Esophagus squamous epithelium (tissue), 5 donors: Measurements from ENCODE around the gene CDC14A. TPM values are rescaled to one million over a fixed set of nuclear protein-coding genes. Genes with fewer than 3 reads are reported as not detected.

Source experiments
- DNase-seq: peaks from one replicate; lab custom pipeline; 2025; lab: John Stamatoyannopoulos, UW
- H3K27ac ChIP-seq, 4 donors: fragments of 200-600 bp; sonication (generic); one replicate each; pipeline ENCODE4 v1.5.1; 2016 to 2019; ENCODE audit warnings: mild to moderate bottlenecking in 1 of 4
- H3K27me3 ChIP-seq, 4 donors: fragments of 200-600 bp; sonication (generic); 1 replicate in 3 of 4; 2 replicates in 1 of 4; pipeline versions ENCODE4 v1.5.1 to v1.6.0; 2017 to 2021; ENCODE audit warnings: antibody characterized with exemption in 1 of 4
- H3K36me3 ChIP-seq, 3 donors: fragments of 200-600 bp; sonication (generic); one replicate each; pipeline ENCODE4 v1.5.1; 2016 to 2019
- H3K4me1 ChIP-seq, 3 donors: fragments of 200-600 bp; sonication (generic); one replicate each; pipeline ENCODE4 v1.5.1; 2017 to 2019
- H3K4me3 ChIP-seq, 4 donors: fragments of 200-600 bp; sonication (generic); 1 replicate in 3 of 4; 2 replicates in 1 of 4; pipeline ENCODE4 v1.5.1; 2016 to 2019; ENCODE audit warnings: mild to moderate bottlenecking in 2 of 4, moderate library complexity in 1 of 4
- H3K9me3 ChIP-seq, 3 donors: fragments of 200-600 bp; sonication (generic); one replicate each; pipeline ENCODE4 v1.5.1; 2016 to 2019
- POLR2A ChIP-seq, 4 donors: fragments of 450-650 bp; IDR thresholded peaks; one replicate each; pipeline ENCODE4 v1.6.1; 2017; ENCODE audit warnings: antibody characterized with exemption in 4 of 4, mild to moderate bottlenecking in 4 of 4, moderate library complexity in 3 of 4
- WGBS, 2 donors: methylation state at CpG; one replicate each; pipeline ENCODE4 v1.1.5; 2018; 5-methylcytosine and 5-hydroxymethylcytosine counted together
- intact Hi-C: fragments of 100-400 bp; cut with DNase I; formaldehyde crosslinking; loops from one replicate; pipeline ENCODE4 v1.15.0; 2022
- total RNA-seq, 4 donors: library from RNA; depleted of rRNA; stranded (reverse); fragments of >200 nt; gene quantifications; one replicate each; pipeline ENCODE4 v1.1.0, GENCODE V29; 2016
- TF ChIP-seq, protein P1 (sequence below), 6 experiments: fragments of 450-650 bp in 4 of 6; fragments of 200-600 bp in 2 of 6; sonication (generic) in 2 of 6; IDR thresholded peaks; one replicate each; pipeline ENCODE4 v1.5.1; 2016 to 2019; ENCODE audit warnings: antibody characterized with exemption in 6 of 6, mild to moderate bottlenecking in 4 of 6, moderate library complexity in 4 of 6
- donor health status: DM: yes; HTN: yes; CAD: no.

CDC14A gene
- total RNA-seq, 4 donors from 2014 or later: 3.0 to 8.6 (median 4.3) TPM

DNA sequence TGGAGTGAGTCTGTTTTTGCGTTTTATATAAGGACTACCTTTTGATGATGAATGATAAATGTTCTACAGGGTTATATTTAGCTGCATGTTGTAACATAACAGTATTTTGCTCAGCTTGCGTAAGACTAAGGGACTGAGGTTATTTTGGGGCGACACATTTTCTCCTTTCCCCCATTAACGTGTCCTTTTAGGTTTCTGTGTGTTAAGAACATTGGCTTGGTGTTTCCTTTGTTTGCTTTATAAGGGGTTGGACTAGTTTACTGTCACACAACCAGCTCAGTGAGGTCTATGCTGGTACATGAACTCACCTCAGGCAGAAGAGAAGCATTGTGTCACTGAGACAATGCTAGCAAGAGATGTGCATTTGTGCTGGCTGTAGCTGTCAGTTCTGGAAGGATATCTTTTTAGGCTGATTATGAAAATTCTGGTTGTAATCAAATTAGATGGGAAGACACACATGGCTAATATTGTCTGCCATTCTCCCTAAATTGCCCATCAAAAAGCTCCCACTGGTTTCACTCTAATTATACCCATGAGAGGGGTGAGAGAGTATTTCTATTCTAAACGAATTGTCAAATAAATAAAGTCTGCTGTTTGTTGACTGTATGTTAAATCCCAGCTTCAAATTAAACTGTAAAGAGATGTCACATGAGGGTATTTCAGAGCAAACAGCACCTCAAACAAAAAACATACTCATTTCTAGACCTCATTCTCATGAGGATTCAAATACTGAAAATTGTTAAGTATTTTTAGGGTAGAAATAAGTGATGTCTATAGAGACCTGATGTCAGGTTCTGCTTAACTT, 62.6 kb downstream of the CDC14A start:
- WGBS, 2 donors: 31 to 40% methylated on average over 5 of the region's 5 CpGs
- DNase-seq: no peak
- H3K4me3 ChIP-seq: no peak overlapping the region
- intact Hi-C loops: no loop called here
- TF ChIP-seq, protein P1, sequence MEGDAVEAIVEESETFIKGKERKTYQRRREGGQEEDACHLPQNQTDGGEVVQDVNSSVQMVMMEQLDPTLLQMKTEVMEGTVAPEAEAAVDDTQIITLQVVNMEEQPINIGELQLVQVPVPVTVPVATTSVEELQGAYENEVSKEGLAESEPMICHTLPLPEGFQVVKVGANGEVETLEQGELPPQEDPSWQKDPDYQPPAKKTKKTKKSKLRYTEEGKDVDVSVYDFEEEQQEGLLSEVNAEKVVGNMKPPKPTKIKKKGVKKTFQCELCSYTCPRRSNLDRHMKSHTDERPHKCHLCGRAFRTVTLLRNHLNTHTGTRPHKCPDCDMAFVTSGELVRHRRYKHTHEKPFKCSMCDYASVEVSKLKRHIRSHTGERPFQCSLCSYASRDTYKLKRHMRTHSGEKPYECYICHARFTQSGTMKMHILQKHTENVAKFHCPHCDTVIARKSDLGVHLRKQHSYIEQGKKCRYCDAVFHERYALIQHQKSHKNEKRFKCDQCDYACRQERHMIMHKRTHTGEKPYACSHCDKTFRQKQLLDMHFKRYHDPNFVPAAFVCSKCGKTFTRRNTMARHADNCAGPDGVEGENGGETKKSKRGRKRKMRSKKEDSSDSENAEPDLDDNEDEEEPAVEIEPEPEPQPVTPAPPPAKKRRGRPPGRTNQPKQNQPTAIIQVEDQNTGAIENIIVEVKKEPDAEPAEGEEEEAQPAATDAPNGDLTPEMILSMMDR (IDR thresholded peaks at IDR 0.05): no peak
- TF ChIP-seq POLR2A (IDR thresholded peaks at IDR 0.05): peak in 1 of 4 donors; percentile 14
- H3K27ac ChIP-seq: peak overlapping the region; percentile 5 to 77 (median 54)
- H3K9me3 ChIP-seq: no peaks in the 10 kb centered on the region
- peaks cover 7 to 33% (median 8%) of the 10 kb centered on the region in 3 donors for H3K4me1 ChIP-seq
- H3K27me3 ChIP-seq: no peaks in the 10 kb centered on the region
- no peaks in the 10 kb centered on the region for H3K36me3 ChIP-seq

DNA sequence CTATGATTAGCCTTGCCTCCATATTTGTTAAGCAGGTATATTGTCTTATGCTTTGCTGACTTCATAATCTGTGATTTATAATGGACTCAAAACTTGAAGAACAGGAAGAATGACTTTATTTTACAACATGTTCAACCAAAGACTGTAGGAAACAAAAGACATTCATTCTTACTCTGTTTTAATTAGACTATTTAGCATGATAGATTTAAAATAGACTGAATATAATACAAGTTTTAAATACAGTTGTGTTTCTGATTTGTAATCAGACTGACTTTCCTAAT, 63.1 kb downstream of the CDC14A start:
- peak overlapping the region in 3 of 4 donors; percentile 44 to 77 (median 63) for H3K27ac ChIP-seq
- H3K36me3 ChIP-seq: no peaks in the 10 kb centered on the region
- intact Hi-C loops: no loop called here
- H3K9me3 ChIP-seq: no peaks in the 10 kb centered on the region
- H3K4me1 ChIP-seq: peaks cover 7 to 33% (median 8%) of the 10 kb centered on the region in 3 donors
- H3K4me3 ChIP-seq: no peak overlapping the region
- TF ChIP-seq, protein P1 (IDR thresholded peaks at IDR 0.05): no peak
- no peak for TF ChIP-seq POLR2A (IDR thresholded peaks at IDR 0.05)
- H3K27me3 ChIP-seq: no peaks in the 10 kb centered on the region
- no peak for DNase-seq

DNA sequence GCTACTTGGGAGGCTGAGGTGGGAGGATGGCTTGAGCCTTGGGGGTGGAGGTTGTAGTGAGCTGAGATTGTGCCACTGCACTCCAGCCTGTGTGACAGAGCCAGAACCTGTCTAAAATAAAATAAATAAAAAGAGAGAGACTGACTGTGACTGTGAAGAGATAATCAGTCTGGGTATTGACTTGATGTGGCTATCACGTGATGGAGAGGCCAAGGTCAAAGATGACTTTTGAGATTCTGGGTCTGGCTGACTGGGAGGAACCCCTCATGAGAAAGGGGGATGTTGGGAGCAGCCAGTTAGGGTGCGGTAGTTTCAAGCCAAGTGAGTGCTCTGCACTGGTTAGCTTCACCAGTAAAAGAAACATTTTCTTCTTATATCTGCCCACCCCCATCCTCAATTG, 66.8 kb downstream of the CDC14A start:
- peaks cover 7 to 23% (median 8%) of the 10 kb centered on the region in 3 donors for H3K4me1 ChIP-seq
- no peaks in the 10 kb centered on the region for H3K9me3 ChIP-seq
- 79 to 92% methylated on average over 2 of the region's 2 CpGs for WGBS, 2 donors
- no peak overlapping the region for H3K27ac ChIP-seq
- H3K36me3 ChIP-seq: no peaks in the 10 kb centered on the region
- DNase-seq: no peak
- intact Hi-C loops: no loop called here
- TF ChIP-seq, protein P1 (IDR thresholded peaks at IDR 0.05): no peak
- no peak for TF ChIP-seq POLR2A (IDR thresholded peaks at IDR 0.05)
- no peak overlapping the region for H3K4me3 ChIP-seq
- H3K27me3 ChIP-seq: no peaks in the 10 kb centered on the region

DNA sequence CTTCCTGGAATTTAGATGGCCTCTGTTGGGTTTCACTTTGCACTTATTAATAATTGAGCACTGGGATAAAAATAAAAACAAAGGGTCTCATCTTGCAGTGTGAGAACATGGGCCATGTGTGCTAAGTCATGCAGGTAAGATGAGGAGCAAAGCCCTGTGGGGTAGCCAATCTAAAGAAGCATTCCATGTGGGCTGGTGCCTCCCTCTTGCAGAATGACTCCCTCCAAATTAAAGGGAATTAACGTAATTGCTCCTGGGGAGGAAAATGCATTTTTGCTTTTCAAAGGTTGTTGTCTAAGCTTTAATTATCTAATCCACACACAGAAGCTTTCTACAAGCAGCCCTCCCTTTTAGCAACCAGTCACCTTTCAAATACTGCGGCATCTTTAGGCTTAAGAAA, 69.8 kb downstream of the CDC14A start:
- Histone ChIP-seq H3K4me1 (no peaks in the 10 kb centered on the region), H3K27me3 (no peaks in the 10 kb centered on the region), H3K4me3 (no peak overlapping the region), H3K9me3 (no peaks in the 10 kb centered on the region), H3K27ac (no peak overlapping the region), H3K36me3 (no peaks in the 10 kb centered on the region)
- 71 to 90% methylated on average over 2 of the region's 2 CpGs for WGBS, 2 donors
- no peak for DNase-seq
- TF ChIP-seq, protein P1 (IDR thresholded peaks at IDR 0.05): no peak
- TF ChIP-seq POLR2A (IDR thresholded peaks at IDR 0.05): no peak
- intact Hi-C loops: no loop called here

DNA sequence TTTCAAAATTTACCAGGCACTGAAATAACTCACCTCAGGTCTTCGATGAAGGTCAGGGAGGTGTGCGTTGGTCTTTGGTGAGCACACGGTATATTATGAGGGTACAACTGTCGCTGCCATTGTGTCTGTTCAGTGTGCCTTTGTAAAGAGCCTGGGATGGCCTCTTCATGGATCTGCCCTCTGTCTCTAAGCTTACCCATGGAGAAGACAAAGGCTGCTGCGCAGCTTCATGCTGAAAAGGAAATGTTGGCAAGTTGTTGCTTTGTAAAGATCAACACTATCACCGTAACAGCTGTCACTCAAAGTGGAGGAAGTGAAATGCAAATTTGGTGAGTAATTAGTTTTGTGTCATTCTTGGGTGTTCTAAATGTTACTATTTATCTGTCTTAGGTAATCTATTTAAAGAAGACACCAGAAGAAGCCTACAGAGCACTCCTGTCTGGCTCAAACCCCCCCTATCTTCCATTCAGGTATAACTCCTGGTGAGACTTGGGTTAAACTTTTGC, 71.6 kb downstream of the CDC14A start:
- DNase-seq: no peak
- Histone ChIP-seq H3K4me1 (no peaks in the 10 kb centered on the region), H3K27ac (no peak overlapping the region), H3K4me3 (no peak overlapping the region), H3K36me3 (no peaks in the 10 kb centered on the region), H3K9me3 (no peaks in the 10 kb centered on the region), H3K27me3 (no peaks in the 10 kb centered on the region)
- 79 to 91% methylated on average over 6 of the region's 6 CpGs for WGBS, 2 donors
- peak in 1 of 4 donors; percentile 25 for TF ChIP-seq POLR2A (IDR thresholded peaks at IDR 0.05)
- TF ChIP-seq, protein P1 (IDR thresholded peaks at IDR 0.05): peak in 1 of 6 experiments; percentile 17
- intact Hi-C loops: no loop called here
